ENCODE data around the gene RSL24D1.

Gene RSL24D1

GRCh38 chr15:55218056-55218455 is 21.3 kb upstream of the RSL24D1 start:
- H4K20me1 ChIP-seq, result no peaks in the 10 kb centered on the region
- no peak overlapping the region for H3K27ac ChIP-seq
- no peak for TF ChIP-seq Cebpa-rat (IDR thresholded peaks at IDR 0.05)
- no peaks in the 10 kb centered on the region for H3K9me3 ChIP-seq
- H3K4me2 ChIP-seq, result no peak overlapping the region
- H3K4me1 ChIP-seq, result peaks cover 32% of the 10 kb centered on the region
- no peak overlapping the region for H3K4me3 ChIP-seq
- no peak overlapping the region for H3K9ac ChIP-seq
- no peaks in the 10 kb centered on the region for H3K36me3 ChIP-seq
- no peaks in the 10 kb centered on the region for H3K27me3 ChIP-seq

- Histone ChIP-seq H3K4me2 (no peak overlapping the region), H4K20me1 (no peaks in the 10 kb centered on the region), H3K27ac (no peak overlapping the region), H3K9ac (no peak overlapping the region), H3K9me3 (peaks cover 4% of the 10 kb centered on the region), H3K4me3 (no peak overlapping the region), H3K27me3 (no peaks in the 10 kb centered on the region), H3K4me1 (no peaks in the 10 kb centered on the region), H3K36me3 (no peaks in the 10 kb centered on the region)
- no peak for TF ChIP-seq Cebpa-rat (IDR thresholded peaks at IDR 0.05)
Measured at GRCh38 chr15:55204464-55204863, 7.7 kb upstream of the RSL24D1 start.

- TF ChIP-seq Cebpa-rat (IDR thresholded peaks at IDR 0.05), result no peak
- H3K9ac ChIP-seq, result no peak overlapping the region
- no peaks in the 10 kb centered on the region for H3K36me3 ChIP-seq
- H4K20me1 ChIP-seq, result no peaks in the 10 kb centered on the region
- H3K27me3 ChIP-seq, result no peaks in the 10 kb centered on the region
- peaks cover 13% of the 10 kb centered on the region for H3K4me1 ChIP-seq
- no peak overlapping the region for H3K4me3 ChIP-seq
- no peak overlapping the region for H3K27ac ChIP-seq
- H3K9me3 ChIP-seq, result peaks cover 14% of the 10 kb centered on the region
- no peak overlapping the region for H3K4me2 ChIP-seq
Measured at GRCh38 chr15:55202206-55202605, 5.5 kb upstream of the RSL24D1 start.

- Histone ChIP-seq H3K27me3 (no peaks in the 10 kb centered on the region), H3K4me3 (no peak overlapping the region), H3K4me2 (no peak overlapping the region), H3K9ac (no peak overlapping the region), H3K9me3 (peaks cover 14% of the 10 kb centered on the region), H4K20me1 (peaks cover 22% of the 10 kb centered on the region), H3K36me3 (peaks cover 7% of the 10 kb centered on the region; the same call in 1 of the 2 replicates), H3K4me1 (peaks cover 34% of the 10 kb centered on the region), H3K27ac (no peak overlapping the region)
- TF ChIP-seq Cebpa-rat (IDR thresholded peaks at IDR 0.05), result no peak
Measured at GRCh38 chr15:55198706-55199105, 2.0 kb upstream of the RSL24D1 start.

- Histone ChIP-seq H3K27ac (peak overlapping the region; percentile 97), H3K4me3 (peak overlapping the region; percentile 82), H3K9ac (peak overlapping the region; percentile 97), H3K36me3 (peaks cover 7% of the 10 kb centered on the region), H3K9me3 (peaks cover 14% of the 10 kb centered on the region), H3K4me2 (peak overlapping the region; percentile 89), H3K27me3 (no peaks in the 10 kb centered on the region), H3K4me1 (peaks cover 37% of the 10 kb centered on the region), H4K20me1 (peaks cover 32% of the 10 kb centered on the region)
- no peak for TF ChIP-seq Cebpa-rat (IDR thresholded peaks at IDR 0.05)
Measured at GRCh38 chr15:55197719-55198118, 978 bp upstream of the RSL24D1 start.

- H4K20me1 ChIP-seq, result peaks cover 36% of the 10 kb centered on the region
- H3K4me1 ChIP-seq, result peaks cover 37% of the 10 kb centered on the region
- peak overlapping the region; percentile 97 for H3K27ac ChIP-seq
- H3K27me3 ChIP-seq, result no peaks in the 10 kb centered on the region
- peaks cover 14% of the 10 kb centered on the region for H3K9me3 ChIP-seq
- no peak for TF ChIP-seq Cebpa-rat (IDR thresholded peaks at IDR 0.05)
- H3K4me3 ChIP-seq, result peak overlapping the region; percentile 82
- H3K9ac ChIP-seq, result peak overlapping the region; percentile 97
- H3K36me3 ChIP-seq, result peaks cover 11% of the 10 kb centered on the region
- H3K4me2 ChIP-seq, result peak overlapping the region; percentile 89
Measured at GRCh38 chr15:55197362-55197705, 593 bp upstream of the RSL24D1 start.

- Histone ChIP-seq H3K9ac (peak overlapping the region; percentile 97), H3K27me3 (no peaks in the 10 kb centered on the region), H3K36me3 (peaks cover 25% of the 10 kb centered on the region), H3K9me3 (peaks cover 14% of the 10 kb centered on the region), H4K20me1 (peaks cover 50% of the 10 kb centered on the region), H3K4me3 (peak overlapping the region; percentile 82), H3K27ac (peak overlapping the region; percentile 97), H3K4me1 (peaks cover 37% of the 10 kb centered on the region), H3K4me2 (peak overlapping the region; percentile 83)
- TF ChIP-seq Cebpa-rat (IDR thresholded peaks at IDR 0.05), result no peak
Measured at GRCh38 chr15:55195996-55196395, 745 bp downstream of the RSL24D1 start.

- no peak overlapping the region for H3K9ac ChIP-seq
- H4K20me1 ChIP-seq, result peaks cover 67% of the 10 kb centered on the region
- peaks cover 8% of the 10 kb centered on the region for H3K9me3 ChIP-seq
- no peak overlapping the region for H3K27ac ChIP-seq
- no peaks in the 10 kb centered on the region for H3K27me3 ChIP-seq
- H3K4me1 ChIP-seq, result peaks cover 37% of the 10 kb centered on the region
- H3K4me3 ChIP-seq, result 0 out of 2 replicates have a peak overlapping the region, but pooled peaks have one; percentile 82
- peaks cover 39% of the 10 kb centered on the region for H3K36me3 ChIP-seq
- no peak for TF ChIP-seq Cebpa-rat (IDR thresholded peaks at IDR 0.05)
- H3K4me2 ChIP-seq, result peak overlapping the region; percentile 83
Measured at GRCh38 chr15:55194256-55194655, 2.5 kb downstream of the RSL24D1 start.

- Histone ChIP-seq H4K20me1 (peaks cover 98% of the 10 kb centered on the region), H3K36me3 (peaks cover 88% of the 10 kb centered on the region), H3K9ac (no peak overlapping the region)
Measured at GRCh38 chr15:55186331-55186730, 10.4 kb downstream of the RSL24D1 start.

GRCh38 chr15:55183679-55184078 is 13.1 kb downstream of the RSL24D1 start:
- H3K9me3 ChIP-seq, result no peaks in the 10 kb centered on the region
- H3K4me1 ChIP-seq, result no peaks in the 10 kb centered on the region
- H3K27me3 ChIP-seq, result no peaks in the 10 kb centered on the region
- H3K9ac ChIP-seq, result no peak overlapping the region
- H3K36me3 ChIP-seq, result peaks cover 88% of the 10 kb centered on the region
- H3K27ac ChIP-seq, result no peak overlapping the region
- H3K4me3 ChIP-seq, result no peak overlapping the region
- TF ChIP-seq Cebpa-rat (IDR thresholded peaks at IDR 0.05), result no peak
- H4K20me1 ChIP-seq, result peaks cover 82% of the 10 kb centered on the region
- no peak overlapping the region for H3K4me2 ChIP-seq

More at GRCh38 chr15:55186331-55186730, 10.4 kb downstream of the RSL24D1 start:
- Histone ChIP-seq H3K27me3 (no peaks in the 10 kb centered on the region), H3K9me3 (no peaks in the 10 kb centered on the region), H3K4me3 (no peak overlapping the region), H3K27ac (no peak overlapping the region), H3K4me2 (no peak overlapping the region), H3K4me1 (no peaks in the 10 kb centered on the region)
- no peak for TF ChIP-seq Cebpa-rat (IDR thresholded peaks at IDR 0.05)

GRCh38 chr15:55179141-55179540 is 17.6 kb downstream of the RSL24D1 start:
- no peak overlapping the region for H3K27ac ChIP-seq
- peaks cover 68% of the 10 kb centered on the region for H3K36me3 ChIP-seq
- H3K9me3 ChIP-seq, result no peaks in the 10 kb centered on the region
- no peaks in the 10 kb centered on the region for H3K4me1 ChIP-seq
- no peak overlapping the region for H3K4me2 ChIP-seq
- no peaks in the 10 kb centered on the region for H3K27me3 ChIP-seq
- H4K20me1 ChIP-seq, result peaks cover 46% of the 10 kb centered on the region
- TF ChIP-seq Cebpa-rat (IDR thresholded peaks at IDR 0.05), result no peak
- no peak overlapping the region for H3K9ac ChIP-seq
- no peak overlapping the region for H3K4me3 ChIP-seq
